Stimulated activated CD8-positive, alpha-beta memory T cell treated with anti-CD3 and anti-CD28 coated beads, Interleukin-12 subunit alpha, Interleukin-12 subunit beta, amount 100 ng/mL, for 24 hours (primary cell): ENCODE measurements around the gene LCE1B.

Experiments used
- DNase-seq: peaks from one replicate; pipeline ENCODE4 v3.0.0-alpha.2; 2020; ENCODE audit errors: extremely low read depth

Gene LCE1B

GRCh38 chr1:152860129-152860528 lies 48.4 kb downstream of the LCE1B start:
- DNase-seq: no peak

GRCh38 chr1:152861374-152861773 lies 49.6 kb downstream of the LCE1B start:
- DNase-seq: no peak
